ENCODE data around the gene RSPO3. TPM values are rescaled to one million over a fixed set of nuclear protein-coding genes. Genes with fewer than 3 reads are reported as not detected.
"Not testable (repeated sequence)": the region's sequence is repeated elsewhere in the genome, so short reads cannot be mapped to it uniquely, and the experiment has no call there.

Gene RSPO3
- 100 to 1,000 TPM in 1 of 4 donors, 10 to 100 TPM in 3; 18.9 to 299 (median 39.4) TPM for polyA plus RNA-seq (ENCODE audit: insufficient read length in 4 of 4)

- no peak for DNase-seq (ENCODE audit: low read depth in 4 of 4, low spot score in 3 of 4)
Observed at GRCh38 chr6:127118298-127119101, at the start of gene RSPO3. RSPO3 (plus strand) TSS chr6:127118671; CDS start chr6:127119193, 522 bp downstream.

GRCh38 chr6:127069659-127070279 lies 48.7 kb upstream of the RSPO3 start:
- DNase-seq (ENCODE audit: low read depth in 4 of 4, low spot score in 3 of 4), result peak in 2 of 4 donors; percentile 5 to 6

GRCh38 chr6:127073222-127073621 lies 45.2 kb upstream of the RSPO3 start:
- no peak for DNase-seq (ENCODE audit: low read depth in 4 of 4, low spot score in 3 of 4)

GRCh38 chr6:127076466-127076865 lies 42.0 kb upstream of the RSPO3 start:
- no peak for DNase-seq (ENCODE audit: low read depth in 4 of 4, low spot score in 3 of 4)

GRCh38 chr6:127077886-127078285 lies 40.6 kb upstream of the RSPO3 start:
- DNase-seq (ENCODE audit: low read depth in 4 of 4, low spot score in 3 of 4), result no peak

GRCh38 chr6:127078669-127079068 lies 39.8 kb upstream of the RSPO3 start:
- no peak for DNase-seq (ENCODE audit: low read depth in 4 of 4, low spot score in 3 of 4)

GRCh38 chr6:127079681-127080080 lies 38.8 kb upstream of the RSPO3 start:
- DNase-seq (ENCODE audit: low read depth in 4 of 4, low spot score in 3 of 4), result no peak

- no peak for DNase-seq (ENCODE audit: low read depth in 4 of 4, low spot score in 3 of 4)
Observed at GRCh38 chr6:127080081-127080480, 38.4 kb upstream of the RSPO3 start.

- no peak for DNase-seq (ENCODE audit: low read depth in 4 of 4, low spot score in 3 of 4)
Observed at GRCh38 chr6:127083231-127083962, 35.1 kb upstream of the RSPO3 start.

- DNase-seq (ENCODE audit: low read depth in 4 of 4, low spot score in 3 of 4), result no peak
Observed at GRCh38 chr6:127083963-127084310, 34.5 kb upstream of the RSPO3 start.

- DNase-seq (ENCODE audit: low read depth in 4 of 4, low spot score in 3 of 4), result no peak
Observed at GRCh38 chr6:127085181-127085580, 33.3 kb upstream of the RSPO3 start.

- no peak for DNase-seq (ENCODE audit: low read depth in 4 of 4, low spot score in 3 of 4)
Observed at GRCh38 chr6:127090051-127090450, 28.4 kb upstream of the RSPO3 start.

GRCh38 chr6:127092466-127092865 lies 26.0 kb upstream of the RSPO3 start:
- DNase-seq (ENCODE audit: low read depth in 4 of 4, low spot score in 3 of 4), result no peak

- no peak for DNase-seq (ENCODE audit: low read depth in 4 of 4, low spot score in 3 of 4)
Observed at GRCh38 chr6:127094791-127095190, 23.7 kb upstream of the RSPO3 start.

- DNase-seq (ENCODE audit: low read depth in 4 of 4, low spot score in 3 of 4), result no peak
Observed at GRCh38 chr6:127096167-127096566, 22.3 kb upstream of the RSPO3 start.

GRCh38 chr6:127097442-127097841 lies 21.0 kb upstream of the RSPO3 start:
- not testable (repeated sequence) for DNase-seq (ENCODE audit: low read depth in 4 of 4, low spot score in 3 of 4)

GRCh38 chr6:127100510-127101140 lies 17.8 kb upstream of the RSPO3 start:
- DNase-seq (ENCODE audit: low read depth in 4 of 4, low spot score in 3 of 4), result no peak

- no peak for DNase-seq (ENCODE audit: low read depth in 4 of 4, low spot score in 3 of 4)
Observed at GRCh38 chr6:127102299-127102698, 16.2 kb upstream of the RSPO3 start.

- no peak for DNase-seq (ENCODE audit: low read depth in 4 of 4, low spot score in 3 of 4)
Observed at GRCh38 chr6:127102859-127103258, 15.6 kb upstream of the RSPO3 start.

- no peak for DNase-seq (ENCODE audit: low read depth in 4 of 4, low spot score in 3 of 4)
Observed at GRCh38 chr6:127103482-127103881, 15.0 kb upstream of the RSPO3 start.

- DNase-seq (ENCODE audit: low read depth in 4 of 4, low spot score in 3 of 4), result no peak
Observed at GRCh38 chr6:127107916-127108315, 10.6 kb upstream of the RSPO3 start.

Data from left renal pelvis (tissue), 4 donors.